GM19452 (cell line): Measurements from ENCODE around the gene SGIP1.
"Not testable (repeated sequence)": the region's sequence is repeated elsewhere in the genome, so short reads cannot be mapped to it uniquely, and the experiment has no call there.

ENCODE experiments used
- ATAC-seq: cut with Tn5 transposase; IDR thresholded peaks from one replicate; pipeline ENCODE4 v1.9.1; 2021; ENCODE audit not compliant: unreplicated experiment

SGIP1 gene

DNA sequence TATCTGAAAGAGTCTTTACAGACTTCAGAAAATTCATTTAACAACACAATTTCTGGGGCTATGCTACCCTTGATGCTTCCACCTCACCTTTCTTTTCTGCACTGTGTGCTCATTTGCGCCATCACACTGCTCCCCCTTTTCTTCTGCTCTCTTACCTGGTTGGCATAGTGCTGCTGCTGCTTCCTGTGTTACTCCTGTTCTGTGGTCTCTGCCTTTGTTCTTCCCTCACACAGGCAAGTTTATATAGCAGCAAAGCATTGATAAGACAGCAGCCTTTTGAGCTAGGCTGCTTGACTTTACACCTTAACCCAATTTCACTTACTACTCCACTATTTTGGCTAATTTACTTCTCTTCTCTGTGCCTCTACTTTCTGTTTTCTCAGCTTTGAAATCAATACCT, 18.3 kb downstream of the SGIP1 start:
- no peak for ATAC-seq

DNA sequence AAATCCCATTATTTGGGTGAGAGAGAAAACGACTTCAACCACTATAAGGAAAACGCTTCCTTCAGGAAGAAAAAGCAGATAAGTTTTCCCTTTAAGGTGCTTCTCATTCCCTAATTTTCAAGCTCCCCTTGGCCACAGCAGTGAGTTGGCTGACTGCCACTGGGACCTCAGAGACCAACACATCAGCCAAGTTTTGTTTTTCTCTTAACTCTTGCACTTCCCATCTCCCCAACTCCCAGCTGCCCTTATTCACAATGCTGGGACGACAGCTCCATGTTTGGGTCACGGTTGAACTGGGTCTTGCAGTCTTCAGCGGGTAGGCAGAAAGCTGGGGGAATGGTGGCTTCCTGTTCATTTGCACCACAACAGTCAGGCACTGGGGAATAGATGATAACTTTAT, 18.9 kb downstream of the SGIP1 start:
- ATAC-seq, result no peak

DNA sequence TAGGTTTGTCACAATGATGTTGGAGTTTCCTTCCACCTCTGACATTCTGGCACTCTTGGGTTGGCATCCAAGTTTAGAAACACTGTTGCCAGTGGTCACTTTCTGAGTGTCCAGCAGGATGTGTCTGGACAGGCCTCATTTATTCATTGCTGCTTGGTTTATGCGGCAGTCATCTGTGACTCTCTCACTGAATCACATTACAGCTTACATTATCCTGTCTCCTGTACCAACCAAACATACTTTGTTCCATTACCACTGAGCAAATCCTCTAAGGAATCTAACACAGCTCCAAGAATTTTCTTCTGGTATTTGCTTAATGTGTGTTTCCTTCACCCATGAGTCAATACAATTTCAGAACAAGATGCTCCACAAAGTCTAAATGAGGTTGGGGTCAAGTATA, 19.9 kb downstream of the SGIP1 start:
- ATAC-seq, result no peak

- ATAC-seq, result no peak
Measured at GRCh38 chr1:66556161-66556611, 22.2 kb downstream of the SGIP1 start.

GRCh38 chr1:66557157-66557556, 23.2 kb downstream of the SGIP1 start:
- no peak for ATAC-seq

DNA sequence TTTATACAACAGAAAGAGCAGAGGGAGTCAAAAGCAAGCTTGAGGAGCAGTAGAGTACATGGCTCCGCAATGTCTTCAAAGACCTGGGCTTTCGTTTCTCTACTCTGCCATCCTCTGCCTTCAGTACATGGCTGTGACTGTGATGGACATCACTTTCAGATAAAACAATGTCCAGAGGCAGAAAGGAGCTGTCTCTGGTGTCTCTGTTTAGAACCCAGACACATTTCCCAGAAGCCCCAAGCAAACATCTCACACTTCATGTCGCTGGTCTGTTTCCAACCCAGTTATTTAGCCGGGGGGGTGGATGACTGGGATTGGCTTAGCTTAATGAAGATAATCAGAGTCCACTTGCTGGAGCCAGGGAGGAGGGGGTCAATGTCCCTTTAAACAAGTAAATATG, 25.6 kb downstream of the SGIP1 start:
- ATAC-seq, result no peak

DNA sequence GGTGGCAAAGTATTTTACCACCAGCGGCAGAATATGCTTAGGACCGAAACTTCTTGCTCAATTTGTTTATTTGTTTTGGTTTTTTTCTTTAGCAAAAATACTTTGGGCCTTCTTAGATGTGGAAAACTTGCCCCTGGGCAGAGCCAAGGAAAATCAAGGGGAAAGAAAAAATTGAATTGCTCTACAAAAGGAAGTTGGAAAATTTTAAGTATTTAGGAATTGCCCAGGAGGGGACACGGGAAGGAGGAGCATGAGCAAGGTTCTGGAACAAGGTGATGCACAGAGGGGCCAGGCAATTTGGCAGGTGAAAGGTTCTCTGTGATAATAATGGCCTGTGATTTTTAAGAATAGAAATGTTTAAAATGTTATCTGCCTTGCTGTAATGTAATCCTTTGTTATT, 28.6 kb downstream of the SGIP1 start:
- no peak for ATAC-seq

DNA sequence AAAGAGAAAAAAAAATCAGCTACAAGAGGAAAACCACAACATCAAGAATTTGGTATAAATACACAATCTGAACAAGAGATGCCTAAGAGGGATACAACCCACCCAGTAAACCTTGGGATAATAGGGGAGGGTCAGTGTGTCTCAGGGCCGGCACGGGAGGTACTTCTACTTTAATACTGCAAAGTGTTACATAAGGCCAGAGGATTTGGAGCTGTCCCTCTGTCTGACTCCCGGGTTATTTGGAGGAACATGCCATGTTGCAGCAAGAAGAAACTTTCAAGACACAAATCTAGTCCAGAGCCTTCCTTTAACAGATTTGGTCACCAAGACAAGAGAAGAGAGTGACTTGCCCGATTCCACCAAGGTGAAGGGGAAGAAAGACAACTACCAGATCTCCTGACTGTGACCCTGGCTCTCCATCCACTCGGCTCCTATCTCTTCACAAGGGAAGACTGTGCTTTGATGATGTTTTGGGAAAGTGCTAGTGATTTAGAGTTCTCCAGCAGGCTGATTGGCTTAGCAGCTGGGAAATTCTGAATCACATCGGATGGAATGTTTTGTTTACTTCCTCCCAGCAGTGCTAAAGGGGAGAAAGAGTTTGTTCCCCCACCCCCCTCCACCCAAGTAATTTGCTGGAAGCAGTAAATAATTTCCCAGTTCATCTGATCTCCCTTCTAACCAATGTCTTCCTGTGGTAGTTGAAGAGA, 29.3 kb downstream of the SGIP1 start:
- ATAC-seq, result no peak

DNA sequence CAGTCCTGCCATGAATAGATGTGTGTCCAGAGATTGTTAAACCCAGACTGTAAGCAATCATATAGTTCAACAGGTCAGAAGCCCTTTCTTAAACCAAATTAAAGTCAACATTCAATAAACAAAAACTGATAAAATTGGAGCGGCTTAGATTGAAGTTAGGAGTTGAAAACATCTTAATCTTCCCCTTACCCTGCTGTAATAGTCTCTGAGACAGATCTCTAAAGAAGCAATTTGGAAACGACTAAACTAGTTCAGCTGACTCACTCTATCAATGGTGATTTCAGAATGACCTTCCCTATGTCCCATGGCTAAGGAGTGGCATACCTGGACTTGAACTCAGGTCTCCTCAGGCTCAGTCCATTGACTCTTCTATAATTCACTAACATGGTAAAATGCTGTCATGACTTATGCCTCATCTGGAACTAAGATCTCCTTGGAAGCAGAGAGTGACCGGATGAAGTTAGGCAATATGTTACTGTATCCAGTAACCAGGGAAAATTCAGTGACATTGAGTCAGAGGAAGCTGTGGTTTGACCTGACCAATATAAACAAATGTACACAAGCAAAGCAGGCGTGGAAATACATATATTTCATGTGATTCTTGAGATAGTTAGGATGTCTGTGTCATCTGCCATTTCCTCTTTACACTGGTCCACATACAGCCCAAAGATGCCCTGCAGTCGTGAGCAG, 30.1 kb downstream of the SGIP1 start:
- ATAC-seq, result no peak

DNA sequence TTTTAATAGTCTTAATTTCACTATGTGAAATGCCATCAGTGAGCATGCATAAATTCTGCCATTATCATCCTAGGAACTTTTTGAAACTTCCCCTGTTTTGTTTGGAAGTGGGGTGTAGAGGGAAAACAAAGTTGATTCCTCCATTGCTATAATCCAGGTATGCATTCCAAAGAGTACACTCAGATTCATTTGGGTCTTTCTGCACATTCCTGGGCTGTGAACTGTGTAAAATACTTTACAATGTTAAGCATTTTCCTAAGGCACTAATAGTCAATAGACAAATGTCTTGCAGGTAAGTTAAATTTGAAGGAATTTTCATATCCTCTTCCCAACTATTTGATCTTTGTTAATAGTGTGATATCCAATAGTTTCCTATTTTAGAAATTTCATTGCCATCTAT, 36.2 kb downstream of the SGIP1 start:
- ATAC-seq, result no peak

DNA sequence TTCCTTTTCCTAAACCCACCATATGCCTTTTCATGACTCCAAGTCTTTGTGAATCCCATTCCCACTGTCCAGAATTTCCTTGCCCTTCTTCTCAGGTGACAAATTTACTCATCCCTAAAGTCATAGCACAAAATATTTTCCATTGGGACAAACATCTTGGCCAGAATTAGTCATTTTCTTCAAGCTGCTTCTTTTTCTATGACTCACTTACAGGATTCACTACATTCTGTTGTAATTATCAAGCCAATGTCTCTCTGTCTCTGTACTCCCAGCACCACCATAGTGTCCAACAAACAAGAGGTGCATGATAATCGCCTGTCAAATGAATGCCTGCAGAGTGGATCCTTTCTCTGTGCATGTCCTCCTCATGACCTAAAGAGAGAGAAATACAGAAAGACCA, 37.8 kb downstream of the SGIP1 start:
- no peak for ATAC-seq

GRCh38 chr1:66575739-66576138, 41.8 kb downstream of the SGIP1 start:
- no peak for ATAC-seq

GRCh38 chr1:66576645-66577044, 42.7 kb downstream of the SGIP1 start:
- ATAC-seq, result no peak

DNA sequence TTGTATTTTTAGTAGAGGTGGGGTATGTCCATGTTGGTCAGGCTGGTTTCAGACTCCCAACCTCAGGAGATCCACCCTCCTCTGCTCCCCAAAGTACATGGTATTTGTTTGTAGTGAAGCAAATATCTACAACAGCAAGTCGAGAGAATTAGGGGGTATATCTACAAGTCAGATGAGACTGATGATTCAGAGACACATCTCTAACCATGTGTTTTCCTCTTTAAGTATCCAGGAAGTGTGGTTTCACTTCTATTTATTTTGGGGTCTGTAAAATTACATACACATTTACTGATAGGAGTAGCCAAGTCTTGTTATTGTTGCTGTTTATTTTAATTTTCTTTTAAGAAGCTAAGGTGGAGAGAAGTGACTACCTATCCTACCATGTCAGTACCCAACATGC, 44.9 kb downstream of the SGIP1 start:
- ATAC-seq, result no peak

- ATAC-seq, result no peak
Measured at GRCh38 chr1:66580081-66580480, 46.1 kb downstream of the SGIP1 start.

DNA sequence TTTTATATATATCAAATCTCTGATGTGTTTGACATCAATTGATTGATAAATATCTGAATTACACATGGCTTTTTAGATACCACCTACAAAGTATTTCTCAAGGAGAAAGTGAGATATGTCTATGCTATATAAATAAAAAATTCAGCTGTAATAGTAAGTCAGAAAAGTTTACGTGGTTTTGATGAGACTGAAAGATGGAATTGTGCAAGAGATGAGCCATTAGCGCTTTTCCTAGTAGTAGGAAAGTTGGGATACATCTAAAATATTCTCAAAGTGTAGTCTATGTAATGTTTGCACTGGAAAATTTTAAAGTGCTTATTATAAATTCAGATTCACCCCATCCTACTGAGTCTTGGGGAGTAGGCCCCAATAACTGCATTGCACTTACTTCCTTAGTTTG, 49.1 kb downstream of the SGIP1 start:
- no peak for ATAC-seq

GRCh38 chr1:66585002-66585401, 51.0 kb downstream of the SGIP1 start:
- ATAC-seq, result no peak

GRCh38 chr1:66589326-66589725, 55.4 kb downstream of the SGIP1 start:
- no peak for ATAC-seq

DNA sequence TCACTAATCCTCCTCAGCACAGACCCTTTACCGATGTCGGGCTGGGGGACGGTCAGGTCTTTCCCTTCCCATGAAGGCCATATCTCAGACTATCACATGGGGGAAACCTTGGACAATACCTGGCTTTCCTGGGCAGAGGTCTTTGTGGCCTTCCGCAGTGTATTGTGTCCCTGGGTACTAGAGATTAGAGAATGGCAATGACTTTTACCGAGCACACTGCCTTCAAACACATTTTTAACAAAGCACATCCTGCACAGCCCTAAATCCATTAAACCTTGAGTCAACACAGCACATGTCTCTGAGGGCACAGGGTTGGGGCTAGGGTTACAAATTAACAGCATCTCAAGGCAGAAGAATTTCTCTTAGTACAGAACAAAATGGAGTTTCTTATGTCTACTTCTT, 58.2 kb downstream of the SGIP1 start:
- not testable (repeated sequence) for ATAC-seq

DNA sequence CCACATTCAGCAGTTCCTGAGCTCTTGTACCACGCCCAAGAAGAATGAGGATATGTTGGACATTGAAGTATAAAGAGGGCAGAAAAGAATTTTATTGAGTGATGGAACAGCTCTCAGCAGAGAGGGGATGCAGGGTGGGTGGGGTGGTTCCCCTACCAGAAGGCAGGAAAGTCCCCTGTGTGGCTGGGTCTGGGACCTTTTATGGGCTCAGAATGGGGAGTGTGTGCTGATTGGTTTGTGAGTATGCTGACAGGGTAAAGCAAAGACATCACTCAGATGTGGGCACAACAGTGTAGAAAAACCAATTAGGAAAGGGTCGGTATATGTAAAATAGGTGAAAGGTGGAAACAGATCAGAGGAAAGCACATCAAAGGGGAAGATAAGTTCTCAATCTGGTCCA, 62.2 kb downstream of the SGIP1 start:
- ATAC-seq, result no peak

GRCh38 chr1:66597500-66597899, 63.5 kb downstream of the SGIP1 start:
- no peak for ATAC-seq

DNA sequence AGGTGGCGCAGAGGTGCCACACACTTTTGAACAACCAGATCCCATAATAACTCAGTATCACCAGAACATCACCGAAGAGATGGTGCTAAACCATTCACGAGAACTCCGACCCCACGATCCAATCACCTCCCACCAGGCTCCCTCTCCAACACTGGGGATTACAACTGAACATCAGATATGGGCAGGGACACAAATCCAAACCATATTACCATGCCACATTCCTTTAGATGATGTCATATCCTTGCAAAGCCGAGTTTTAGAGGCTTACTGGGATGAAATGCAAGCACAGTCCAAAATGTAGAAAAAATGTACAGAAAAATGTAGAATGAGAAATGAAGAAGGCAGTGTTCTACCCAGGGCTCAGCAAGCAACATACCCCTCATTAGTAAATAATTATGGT, 64.7 kb downstream of the SGIP1 start:
- ATAC-seq, result no peak

DNA sequence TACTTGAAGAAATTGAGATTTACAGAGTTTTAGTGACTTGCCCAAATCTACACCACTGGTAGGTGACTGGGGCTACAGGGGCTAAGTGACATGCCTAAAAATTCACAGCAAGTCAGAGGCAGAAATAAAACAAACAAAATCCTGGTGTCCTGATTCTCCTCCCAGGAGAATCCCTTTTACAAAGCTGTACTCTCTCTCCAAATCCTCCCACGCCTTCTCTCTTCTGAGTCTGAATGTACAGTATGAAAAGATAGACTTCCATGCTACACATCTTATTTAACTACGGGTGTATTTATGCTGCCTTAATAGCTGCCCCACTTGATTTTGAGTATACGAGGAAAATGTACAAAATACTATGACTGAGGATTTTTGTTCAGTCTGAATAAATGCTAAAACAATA, 65.4 kb downstream of the SGIP1 start:
- ATAC-seq, result no peak
